Measurements from ENCODE around the gene SCNN1A.

Gene SCNN1A

GRCh38 chr12:6334359-6334758, 41.0 kb downstream of the SCNN1A start:
- DNase-seq (ENCODE audit: low spot score), result no peak

- DNase-seq (ENCODE audit: low spot score), result no peak
Measured at GRCh38 chr12:6333566-6333965, 41.8 kb downstream of the SCNN1A start.

- DNase-seq (ENCODE audit: low spot score), result no peak
Measured at GRCh38 chr12:6333029-6333428, 42.3 kb downstream of the SCNN1A start.

GRCh38 chr12:6332459-6332858, 42.9 kb downstream of the SCNN1A start:
- DNase-seq (ENCODE audit: low spot score), result no peak

GRCh38 chr12:6330999-6331714, 44.2 kb downstream of the SCNN1A start:
- DNase-seq (ENCODE audit: low spot score), result no peak

- DNase-seq (ENCODE audit: low spot score), result no peak
Measured at GRCh38 chr12:6330192-6330591, 45.2 kb downstream of the SCNN1A start.

GRCh38 chr12:6329703-6330064, 45.7 kb downstream of the SCNN1A start:
- no peak for DNase-seq (ENCODE audit: low spot score)

GRCh38 chr12:6328945-6329702, 46.2 kb downstream of the SCNN1A start:
- no peak for DNase-seq (ENCODE audit: low spot score)

- DNase-seq (ENCODE audit: low spot score), result no peak
Measured at GRCh38 chr12:6328045-6328779, 47.2 kb downstream of the SCNN1A start.

GRCh38 chr12:6327229-6328041, 47.9 kb downstream of the SCNN1A start:
- DNase-seq (ENCODE audit: low spot score), result no peak

- no peak for DNase-seq (ENCODE audit: low spot score)
Measured at GRCh38 chr12:6326316-6327228, 48.8 kb downstream of the SCNN1A start.

- no peak for DNase-seq (ENCODE audit: low spot score)
Measured at GRCh38 chr12:6324936-6325750, 50.2 kb downstream of the SCNN1A start.

GRCh38 chr12:6323995-6324711, 51.2 kb downstream of the SCNN1A start:
- DNase-seq (ENCODE audit: low spot score), result no peak

- no peak for DNase-seq (ENCODE audit: low spot score)
Measured at GRCh38 chr12:6323340-6323994, 51.9 kb downstream of the SCNN1A start.

- DNase-seq (ENCODE audit: low spot score), result no peak
Measured at GRCh38 chr12:6322969-6323339, 52.4 kb downstream of the SCNN1A start.

GRCh38 chr12:6322352-6322751, 53.0 kb downstream of the SCNN1A start:
- DNase-seq (ENCODE audit: low spot score), result no peak

GRCh38 chr12:6321905-6322304, 53.5 kb downstream of the SCNN1A start:
- no peak for DNase-seq (ENCODE audit: low spot score)

GRCh38 chr12:6319446-6319845, 55.9 kb downstream of the SCNN1A start:
- DNase-seq (ENCODE audit: low spot score), result no peak

- no peak for DNase-seq (ENCODE audit: low spot score)
Measured at GRCh38 chr12:6318440-6318879, 56.9 kb downstream of the SCNN1A start.

All from left forelimb (tissue), 1 donor.